ENCODE measurements around the gene CDADC1.

The CDADC1 gene

DNA sequence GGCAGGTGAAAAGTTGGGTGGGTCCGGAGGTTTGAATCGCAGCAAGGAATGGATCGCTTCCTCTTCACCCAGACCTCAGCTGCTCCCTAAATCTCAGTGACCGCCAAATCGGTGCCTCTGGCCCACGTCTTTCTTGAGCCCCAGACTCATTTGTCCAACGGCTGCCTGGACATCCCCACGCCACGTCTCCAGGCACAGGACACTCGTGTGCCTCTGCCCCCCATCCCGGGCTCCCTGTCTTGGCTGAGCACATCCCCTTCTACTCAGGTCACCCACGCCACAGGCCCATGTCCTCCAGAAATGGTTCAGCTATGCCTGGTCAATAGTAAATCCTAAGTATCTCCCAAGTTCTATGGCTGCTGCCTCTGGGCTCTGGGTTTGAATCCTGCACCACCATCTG lies 56.6 kb downstream of the CDADC1 start:
- TF ChIP-seq SPI1 (IDR thresholded peaks at IDR 0.05; ENCODE audit: borderline replicate concordance, low read depth) (no peak), POLR2AphosphoS5 (IDR thresholded peaks at IDR 0.05; ENCODE audit: low read depth) (no peak)
- TF ChIP-seq, protein P1, sequence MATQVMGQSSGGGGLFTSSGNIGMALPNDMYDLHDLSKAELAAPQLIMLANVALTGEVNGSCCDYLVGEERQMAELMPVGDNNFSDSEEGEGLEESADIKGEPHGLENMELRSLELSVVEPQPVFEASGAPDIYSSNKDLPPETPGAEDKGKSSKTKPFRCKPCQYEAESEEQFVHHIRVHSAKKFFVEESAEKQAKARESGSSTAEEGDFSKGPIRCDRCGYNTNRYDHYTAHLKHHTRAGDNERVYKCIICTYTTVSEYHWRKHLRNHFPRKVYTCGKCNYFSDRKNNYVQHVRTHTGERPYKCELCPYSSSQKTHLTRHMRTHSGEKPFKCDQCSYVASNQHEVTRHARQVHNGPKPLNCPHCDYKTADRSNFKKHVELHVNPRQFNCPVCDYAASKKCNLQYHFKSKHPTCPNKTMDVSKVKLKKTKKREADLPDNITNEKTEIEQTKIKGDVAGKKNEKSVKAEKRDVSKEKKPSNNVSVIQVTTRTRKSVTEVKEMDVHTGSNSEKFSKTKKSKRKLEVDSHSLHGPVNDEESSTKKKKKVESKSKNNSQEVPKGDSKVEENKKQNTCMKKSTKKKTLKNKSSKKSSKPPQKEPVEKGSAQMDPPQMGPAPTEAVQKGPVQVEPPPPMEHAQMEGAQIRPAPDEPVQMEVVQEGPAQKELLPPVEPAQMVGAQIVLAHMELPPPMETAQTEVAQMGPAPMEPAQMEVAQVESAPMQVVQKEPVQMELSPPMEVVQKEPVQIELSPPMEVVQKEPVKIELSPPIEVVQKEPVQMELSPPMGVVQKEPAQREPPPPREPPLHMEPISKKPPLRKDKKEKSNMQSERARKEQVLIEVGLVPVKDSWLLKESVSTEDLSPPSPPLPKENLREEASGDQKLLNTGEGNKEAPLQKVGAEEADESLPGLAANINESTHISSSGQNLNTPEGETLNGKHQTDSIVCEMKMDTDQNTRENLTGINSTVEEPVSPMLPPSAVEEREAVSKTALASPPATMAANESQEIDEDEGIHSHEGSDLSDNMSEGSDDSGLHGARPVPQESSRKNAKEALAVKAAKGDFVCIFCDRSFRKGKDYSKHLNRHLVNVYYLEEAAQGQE (IDR thresholded peaks at IDR 0.05; ENCODE audit: insufficient replicate concordance, low read depth): no peak
- Histone ChIP-seq H3K27ac (replicated peaks) (no peak overlapping the region), H3K27me3 (ENCODE audit: insufficient read depth, poor library complexity, severe bottlenecking) (no peaks in the 10 kb centered on the region), H3K4me3 (replicated peaks; ENCODE audit: insufficient read depth, low read length) (no peak overlapping the region)
- no peak for DNase-seq (ENCODE audit: low read depth in 1 of 2, low spot score in 1 of 2)

DNA sequence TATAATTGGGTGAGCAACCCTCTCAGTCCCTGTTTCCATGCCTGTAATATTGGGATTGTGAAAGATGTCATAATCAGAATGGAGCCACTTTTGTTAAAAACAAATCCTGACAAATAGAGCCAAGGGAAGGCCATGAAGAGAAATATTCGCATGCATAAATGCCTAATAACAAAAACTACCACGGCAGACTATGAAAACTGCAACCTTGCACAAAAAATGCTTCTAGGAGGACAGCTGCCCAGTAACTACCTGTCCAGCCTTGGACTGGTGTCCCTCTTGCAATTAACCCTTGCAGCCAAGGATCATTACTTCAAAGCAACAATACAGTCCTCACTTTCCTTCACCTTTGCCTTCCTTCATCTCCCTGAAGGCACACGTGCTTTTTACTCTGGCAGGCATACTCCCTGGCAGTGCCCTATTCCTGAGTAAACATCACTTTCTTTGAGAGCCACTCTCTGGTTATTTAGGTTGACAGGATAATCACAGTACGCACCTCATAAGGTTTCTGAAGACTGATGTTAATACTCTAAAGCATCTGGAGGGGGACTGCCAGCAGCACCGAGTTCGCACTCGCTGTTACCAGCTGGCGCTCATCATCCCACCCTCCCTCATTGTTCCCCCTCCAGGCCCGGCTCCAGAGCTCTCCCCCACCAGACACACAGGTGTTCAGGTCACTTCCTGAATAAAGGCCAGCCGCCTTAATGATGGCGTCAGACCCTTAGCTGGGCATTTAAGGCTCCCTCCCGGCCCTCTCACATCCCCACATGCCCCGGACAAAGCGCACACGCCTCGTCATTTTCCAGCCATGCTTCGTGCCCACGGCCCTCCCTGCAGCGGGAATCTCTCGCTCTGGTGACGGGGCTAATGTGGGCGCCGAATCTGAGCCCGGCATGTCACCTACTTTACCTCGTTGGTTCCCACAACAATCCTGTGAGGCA lies 57.3 kb downstream of the CDADC1 start:
- Histone ChIP-seq H3K27me3 (ENCODE audit: insufficient read depth, poor library complexity, severe bottlenecking) (no peaks in the 10 kb centered on the region), H3K4me3 (replicated peaks; ENCODE audit: insufficient read depth, low read length) (no peak overlapping the region), H3K27ac (replicated peaks) (no peak overlapping the region)
- TF ChIP-seq, protein P2, sequence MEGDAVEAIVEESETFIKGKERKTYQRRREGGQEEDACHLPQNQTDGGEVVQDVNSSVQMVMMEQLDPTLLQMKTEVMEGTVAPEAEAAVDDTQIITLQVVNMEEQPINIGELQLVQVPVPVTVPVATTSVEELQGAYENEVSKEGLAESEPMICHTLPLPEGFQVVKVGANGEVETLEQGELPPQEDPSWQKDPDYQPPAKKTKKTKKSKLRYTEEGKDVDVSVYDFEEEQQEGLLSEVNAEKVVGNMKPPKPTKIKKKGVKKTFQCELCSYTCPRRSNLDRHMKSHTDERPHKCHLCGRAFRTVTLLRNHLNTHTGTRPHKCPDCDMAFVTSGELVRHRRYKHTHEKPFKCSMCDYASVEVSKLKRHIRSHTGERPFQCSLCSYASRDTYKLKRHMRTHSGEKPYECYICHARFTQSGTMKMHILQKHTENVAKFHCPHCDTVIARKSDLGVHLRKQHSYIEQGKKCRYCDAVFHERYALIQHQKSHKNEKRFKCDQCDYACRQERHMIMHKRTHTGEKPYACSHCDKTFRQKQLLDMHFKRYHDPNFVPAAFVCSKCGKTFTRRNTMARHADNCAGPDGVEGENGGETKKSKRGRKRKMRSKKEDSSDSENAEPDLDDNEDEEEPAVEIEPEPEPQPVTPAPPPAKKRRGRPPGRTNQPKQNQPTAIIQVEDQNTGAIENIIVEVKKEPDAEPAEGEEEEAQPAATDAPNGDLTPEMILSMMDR (IDR thresholded peaks at IDR 0.05; ENCODE audit: insufficient read depth, low read length): no peak
- TF ChIP-seq POLR2AphosphoS5 (IDR thresholded peaks at IDR 0.05; ENCODE audit: low read depth): no peak
- TF ChIP-seq SPI1 (IDR thresholded peaks at IDR 0.05; ENCODE audit: borderline replicate concordance, low read depth): no peak
- TF ChIP-seq GABPA (IDR thresholded peaks at IDR 0.05; ENCODE audit: low read depth): no peak
- TF ChIP-seq, protein P1 (IDR thresholded peaks at IDR 0.05; ENCODE audit: insufficient replicate concordance, low read depth): no peak
- no peak for DNase-seq (ENCODE audit: low read depth in 1 of 2, low spot score in 1 of 2)

DNA sequence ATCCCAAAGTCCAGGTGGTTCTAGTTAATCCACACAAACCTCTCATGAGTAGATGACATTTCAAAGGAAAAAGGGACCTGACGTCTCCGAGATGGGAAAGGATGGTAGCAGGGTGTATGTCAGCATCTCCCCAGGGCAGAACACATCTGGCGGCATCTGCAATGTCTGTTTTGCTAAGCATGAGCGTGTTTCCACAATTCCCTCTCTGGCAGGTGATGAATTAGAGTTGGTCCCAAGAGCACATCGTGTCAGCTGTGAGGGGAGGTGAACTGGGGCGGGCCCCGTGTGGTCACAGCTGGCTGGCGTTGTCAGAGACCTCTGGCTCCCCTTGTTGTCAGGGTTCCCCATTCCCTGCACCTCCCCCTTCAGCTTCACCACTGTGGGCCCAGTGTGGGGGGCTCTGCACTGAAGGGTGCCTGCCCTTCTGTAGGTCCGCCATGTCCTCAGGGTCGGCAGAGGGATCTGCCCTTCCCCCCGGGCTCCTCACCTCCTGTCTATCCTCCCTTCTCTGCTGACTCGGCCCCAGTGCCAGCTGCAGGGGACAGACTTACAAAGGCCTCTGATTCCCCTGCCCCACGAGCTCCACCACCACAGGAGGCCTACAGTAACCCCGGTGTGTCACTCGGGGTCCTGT lies 58.2 kb downstream of the CDADC1 start:
- no peak overlapping the region for H3K4me3 ChIP-seq (replicated peaks; ENCODE audit: insufficient read depth, low read length)
- TF ChIP-seq SPI1 (IDR thresholded peaks at IDR 0.05; ENCODE audit: borderline replicate concordance, low read depth): no peak
- no peak for TF ChIP-seq POLR2AphosphoS5 (IDR thresholded peaks at IDR 0.05; ENCODE audit: low read depth)
- TF ChIP-seq, protein P2 (IDR thresholded peaks at IDR 0.05; ENCODE audit: insufficient read depth, low read length): no peak
- TF ChIP-seq GABPA (IDR thresholded peaks at IDR 0.05; ENCODE audit: low read depth): no peak
- TF ChIP-seq, protein P1 (IDR thresholded peaks at IDR 0.05; ENCODE audit: insufficient replicate concordance, low read depth): no peak
- H3K27ac ChIP-seq (replicated peaks): no peak overlapping the region
- no peak for DNase-seq (ENCODE audit: low read depth in 1 of 2, low spot score in 1 of 2)
- no peaks in the 10 kb centered on the region for H3K27me3 ChIP-seq (ENCODE audit: insufficient read depth, poor library complexity, severe bottlenecking)
